Type B pancreatic cell (in vitro differentiated cells): ENCODE measurements around the gene FKBP5. TPM values are rescaled to one million over a fixed set of nuclear protein-coding genes. Genes with fewer than 3 reads are reported as not detected.

ENCODE experiments used
- DNase-seq: peaks from one replicate; pipeline ENCODE4 v3.0.0; 2021; ENCODE audit warnings: mixed read lengths; ENCODE audit not compliant: unreplicated experiment; ENCODE audit errors: extremely low spot score
- H3K27ac Mint-ChIP-seq: 2 replicates; pipeline ENCODE4 v1.8.0; 2021; ENCODE audit warnings: mild to moderate bottlenecking, mixed read lengths
- H3K27me3 Mint-ChIP-seq: 2 replicates; pipeline ENCODE4 v1.8.0; 2021; ENCODE audit warnings: mixed read lengths
- H3K36me3 Mint-ChIP-seq: 2 replicates; pipeline ENCODE4 v1.8.0; 2021; ENCODE audit warnings: mixed read lengths
- H3K4me1 Mint-ChIP-seq: one replicate; pipeline ENCODE4 v1.8.0; 2021; ENCODE audit warnings: mixed read lengths; ENCODE audit not compliant: unreplicated experiment
- H3K4me3 Mint-ChIP-seq: 2 replicates; pipeline ENCODE4 v1.8.0; 2021; ENCODE audit warnings: mild to moderate bottlenecking, mixed read lengths
- H3K9me3 Mint-ChIP-seq: 2 replicates; pipeline ENCODE4 v1.8.0; 2021; ENCODE audit warnings: mixed read lengths
- CTCF ChIP-seq: fragments of 200-600 bp; sonication (generic); conservative IDR thresholded peaks from 2 replicates; pipeline ENCODE4 v1.5.0; 2021; ENCODE audit warnings: antibody characterized with exemption, mild to moderate bottlenecking
- total RNA-seq: library from RNA; stranded (reverse); gene quantifications from 2 replicates; pipeline ENCODE4 v1.2.1, GENCODE V29; 2021; ENCODE audit warnings: low replicate concordance

The FKBP5 gene
- total RNA-seq, 1 donor from 2014 or later, result 12.5 TPM

DNA sequence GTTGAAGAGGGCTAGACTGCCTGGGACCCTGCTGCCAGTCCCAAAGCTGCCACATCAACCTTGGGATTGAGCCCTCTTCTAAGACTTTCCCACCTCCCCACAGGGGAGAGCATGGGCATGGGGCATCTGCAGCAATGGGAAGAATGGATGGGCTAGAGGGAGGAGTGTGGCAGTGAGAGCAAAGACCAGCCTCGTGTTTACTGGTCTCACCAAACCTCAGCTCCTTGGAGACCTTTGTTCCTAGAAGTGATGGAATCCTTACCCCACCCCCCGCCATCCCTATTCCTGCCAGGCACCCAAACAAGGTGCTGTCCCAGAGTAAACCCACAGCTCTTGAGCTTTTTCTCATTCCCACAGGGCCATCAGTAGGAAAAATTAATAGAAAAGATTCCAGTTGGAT, 28.1 kb upstream of the FKBP5 start:
- no peak for TF ChIP-seq CTCF
- Mint-ChIP-seq H3K27ac (no peak overlapping the region), H3K9me3 (no peaks in the 10 kb centered on the region), H3K36me3 (no peaks in the 10 kb centered on the region), H3K4me3 (no peak overlapping the region), H3K27me3 (no peaks in the 10 kb centered on the region), H3K4me1 (peaks cover 41% of the 10 kb centered on the region)
- DNase-seq, result no peak

DNA sequence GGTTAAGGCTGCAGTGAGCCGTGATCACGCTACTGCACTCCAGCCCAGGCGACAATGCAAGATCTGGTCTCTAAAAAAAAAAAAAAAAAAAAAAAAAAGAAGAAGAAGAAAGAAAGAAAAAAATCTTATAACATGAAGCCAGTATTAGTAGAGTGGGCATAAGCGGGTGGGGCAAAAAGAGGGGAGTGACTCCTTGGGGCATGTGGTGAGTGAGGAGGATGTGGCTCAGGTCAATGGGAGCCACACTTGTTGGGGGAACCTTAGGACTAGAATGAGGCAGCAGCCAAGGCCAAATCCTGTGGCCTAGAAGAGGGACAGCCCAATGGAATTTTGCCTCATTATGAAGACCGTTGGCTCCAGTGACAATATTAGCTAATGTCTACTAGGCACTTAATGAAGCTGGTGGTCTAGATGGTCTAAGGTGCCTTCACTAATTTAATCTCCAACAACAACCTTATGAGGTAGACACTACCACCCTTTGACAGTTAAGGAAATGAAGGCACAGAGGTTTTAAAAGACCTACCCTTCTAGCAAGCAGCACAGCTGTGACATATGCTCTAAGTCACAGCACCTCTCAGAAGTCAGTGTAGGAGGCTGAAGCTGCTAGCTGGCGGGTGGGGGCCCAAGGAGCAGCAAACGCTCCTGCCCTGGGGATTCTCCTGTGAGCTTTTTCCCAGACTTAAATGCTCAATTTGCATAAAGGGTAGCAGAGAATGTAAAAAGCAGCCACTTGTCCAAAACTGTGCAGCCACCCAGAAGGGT, 24.5 kb upstream of the FKBP5 start:
- Mint-ChIP-seq H3K9me3 (peaks cover 5% of the 10 kb centered on the region), H3K27ac (no peak overlapping the region), H3K4me1 (peaks cover 13% of the 10 kb centered on the region), H3K4me3 (no peak overlapping the region), H3K27me3 (no peaks in the 10 kb centered on the region), H3K36me3 (no peaks in the 10 kb centered on the region)
- no peak for DNase-seq
- TF ChIP-seq CTCF, result no peak

GRCh38 chr6:35711731-35712130, 23.0 kb upstream of the FKBP5 start:
- H3K4me3 Mint-ChIP-seq, result no peak overlapping the region
- no peaks in the 10 kb centered on the region for H3K4me1 Mint-ChIP-seq
- no peak for TF ChIP-seq CTCF
- peaks cover 5% of the 10 kb centered on the region for H3K9me3 Mint-ChIP-seq
- DNase-seq, result no peak
- no peaks in the 10 kb centered on the region for H3K36me3 Mint-ChIP-seq
- no peak overlapping the region for H3K27ac Mint-ChIP-seq
- H3K27me3 Mint-ChIP-seq, result no peaks in the 10 kb centered on the region

- no peak overlapping the region for H3K27ac Mint-ChIP-seq
- H3K27me3 Mint-ChIP-seq, result no peaks in the 10 kb centered on the region
- no peak overlapping the region for H3K4me3 Mint-ChIP-seq
- peaks cover 5% of the 10 kb centered on the region for H3K9me3 Mint-ChIP-seq
- H3K4me1 Mint-ChIP-seq, result no peaks in the 10 kb centered on the region
- no peak for TF ChIP-seq CTCF
- H3K36me3 Mint-ChIP-seq, result no peaks in the 10 kb centered on the region
- no peak for DNase-seq
These were observed 21.6 kb upstream of the FKBP5 start for GRCh38 chr6:35710241-35710847.

GRCh38 chr6:35708585-35708984, 19.9 kb upstream of the FKBP5 start:
- TF ChIP-seq CTCF, result no peak
- DNase-seq, result no peak
- H3K27ac Mint-ChIP-seq, result no peak overlapping the region

More at GRCh38 chr6:35708585-35708984, 19.9 kb upstream of the FKBP5 start:
- peaks cover 10% of the 10 kb centered on the region for H3K9me3 Mint-ChIP-seq
- H3K36me3 Mint-ChIP-seq, result no peaks in the 10 kb centered on the region
- H3K27me3 Mint-ChIP-seq, result no peaks in the 10 kb centered on the region
- H3K4me1 Mint-ChIP-seq, result no peaks in the 10 kb centered on the region
- H3K4me3 Mint-ChIP-seq, result no peak overlapping the region
